GM18526 (cell line): ENCODE results near the gene KIAA0753.

Experiments
- POLR2A ChIP-seq: IDR thresholded peaks from 3 replicates; pipeline ENCODE4 v1.6.1; 2011; ENCODE audit not compliant: insufficient read length; ENCODE audit errors: extremely low read depth

Gene KIAA0753

DNA sequence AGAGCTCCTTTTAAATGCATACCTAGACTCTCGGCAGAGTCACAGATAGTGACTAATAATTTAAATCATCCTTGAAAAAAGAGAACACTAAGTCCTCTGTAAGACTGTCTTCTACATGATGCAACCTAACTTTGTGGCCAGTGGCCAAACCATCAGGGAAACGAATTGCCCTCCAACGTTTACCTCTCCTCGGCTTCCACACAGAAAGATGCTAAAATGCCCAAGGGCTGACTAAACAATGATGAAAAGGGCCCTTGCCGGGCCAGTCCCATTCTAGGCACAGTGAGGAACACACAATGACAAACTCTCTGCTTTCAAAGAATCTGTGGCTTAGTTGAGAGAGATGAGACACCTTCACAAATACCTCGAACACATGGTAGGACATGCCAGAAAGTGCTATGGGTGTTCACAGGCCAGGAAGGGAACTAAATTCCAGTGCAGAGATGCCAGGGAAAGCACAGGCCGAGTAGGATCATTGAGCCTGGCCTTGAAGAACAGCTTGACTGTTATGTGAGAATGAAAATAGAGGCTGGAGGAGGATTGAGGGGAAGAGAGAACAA is 48.8 kb downstream of the KIAA0753 start:
- TF ChIP-seq POLR2A = no peak

DNA sequence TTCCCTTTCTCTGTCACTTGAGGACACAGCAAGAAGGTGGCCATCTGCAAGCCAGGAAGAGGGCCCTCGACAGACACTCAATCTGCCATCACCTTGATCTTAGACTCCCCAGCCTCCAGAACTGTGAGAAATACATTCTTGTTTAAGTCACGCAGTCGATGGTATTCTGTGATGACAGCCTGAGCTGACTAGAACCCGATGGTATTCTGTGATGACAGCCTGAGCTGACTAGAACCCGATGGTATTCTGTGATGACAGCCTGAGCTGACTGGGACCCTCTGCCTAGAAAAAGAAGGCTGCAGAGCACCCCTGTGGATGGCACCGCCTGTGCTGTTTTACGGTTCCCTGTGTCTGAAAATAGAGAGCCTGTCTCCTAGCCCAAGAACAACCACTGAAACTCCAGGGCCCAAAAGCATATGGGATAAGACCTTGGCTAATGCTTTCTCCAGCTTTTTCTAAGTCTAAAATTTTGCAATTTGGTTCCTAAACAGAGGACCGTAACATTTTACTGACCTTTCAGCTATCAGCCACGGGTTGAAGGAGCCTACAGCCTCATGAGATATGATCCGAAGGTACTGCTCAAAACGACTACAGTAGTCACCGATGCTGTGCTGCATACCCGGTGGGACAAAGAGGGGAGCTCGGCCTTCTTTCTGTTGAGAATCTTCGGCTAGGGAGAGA is 51.1 kb downstream of the KIAA0753 start:
- TF ChIP-seq POLR2A = no peak

DNA sequence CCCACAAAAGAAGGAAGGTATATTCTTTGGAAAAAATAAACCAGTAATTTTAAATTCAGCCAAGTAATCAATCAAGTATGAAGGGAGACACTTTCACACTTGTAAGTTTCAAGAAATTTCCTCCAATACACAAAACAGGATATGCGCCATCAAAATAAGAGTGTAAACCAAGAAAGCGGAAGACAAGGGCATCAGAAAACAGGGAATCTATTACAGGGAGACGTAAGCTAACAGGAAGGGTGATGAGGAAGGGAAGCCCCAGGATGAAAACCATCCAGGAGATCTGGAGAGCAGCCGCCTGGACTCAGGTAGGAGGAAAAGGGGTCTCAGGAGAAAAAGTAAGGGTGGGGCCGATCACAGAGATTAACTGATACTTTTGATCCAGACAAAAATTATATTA is 52.3 kb downstream of the KIAA0753 start:
- no peak for TF ChIP-seq POLR2A

DNA sequence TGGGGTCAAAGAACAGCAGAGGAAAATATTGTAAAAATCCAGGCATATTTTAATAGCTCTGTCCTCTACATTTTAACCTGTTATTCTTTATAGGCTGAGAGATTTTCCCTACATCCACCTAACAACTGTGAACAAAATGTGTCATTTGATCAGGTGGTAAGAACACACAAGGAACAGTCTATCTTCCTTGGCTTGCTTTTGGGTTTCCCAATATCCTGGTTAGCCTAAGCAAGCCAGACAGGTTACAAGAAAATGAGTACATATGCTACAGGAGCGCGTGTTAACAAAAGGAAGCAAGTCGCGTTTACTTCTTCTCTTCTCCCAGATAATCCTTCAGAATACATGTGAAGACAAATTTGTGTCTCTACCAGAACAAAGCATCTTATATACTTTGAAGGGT is 53.2 kb downstream of the KIAA0753 start:
- TF ChIP-seq POLR2A = no peak

DNA sequence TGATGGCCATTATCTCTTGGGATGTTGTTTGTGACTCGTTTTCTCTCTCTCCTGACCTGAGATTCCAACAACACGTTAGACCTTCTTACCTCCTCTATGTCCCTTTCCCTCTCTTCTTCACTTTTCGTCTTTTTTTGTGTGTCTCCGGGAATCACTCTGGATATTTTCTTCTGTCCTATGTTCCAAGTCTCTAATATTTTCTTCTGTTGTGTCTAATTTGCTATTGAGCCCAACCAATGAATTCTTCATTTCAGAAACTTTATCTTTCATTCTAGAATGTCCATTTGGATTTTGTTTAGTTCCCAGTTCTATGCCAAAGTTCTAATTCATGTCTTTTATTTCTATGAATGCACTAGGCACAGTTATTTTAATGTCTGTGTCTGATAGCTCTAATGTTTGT is 57.1 kb downstream of the KIAA0753 start:
- TF ChIP-seq POLR2A = no peak

DNA sequence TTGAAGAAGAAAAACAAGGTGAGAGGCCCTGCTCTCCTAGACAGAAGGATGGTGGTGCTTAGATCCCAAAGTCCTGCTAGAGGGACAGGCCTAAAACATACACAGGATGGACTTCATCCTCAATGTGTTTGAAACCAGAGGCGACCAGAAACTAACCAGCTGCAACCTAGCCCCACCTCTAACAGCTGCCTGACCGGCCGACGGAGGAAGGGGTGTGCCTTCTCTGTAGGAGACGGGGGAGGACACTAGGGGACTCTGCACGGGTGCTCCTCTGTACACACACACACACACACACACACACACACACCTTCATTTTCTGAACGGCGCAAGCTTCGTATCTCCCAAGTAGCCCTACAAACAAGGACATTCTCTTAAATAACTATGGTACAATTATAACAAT is 59.9 kb downstream of the KIAA0753 start:
- no peak for TF ChIP-seq POLR2A

DNA sequence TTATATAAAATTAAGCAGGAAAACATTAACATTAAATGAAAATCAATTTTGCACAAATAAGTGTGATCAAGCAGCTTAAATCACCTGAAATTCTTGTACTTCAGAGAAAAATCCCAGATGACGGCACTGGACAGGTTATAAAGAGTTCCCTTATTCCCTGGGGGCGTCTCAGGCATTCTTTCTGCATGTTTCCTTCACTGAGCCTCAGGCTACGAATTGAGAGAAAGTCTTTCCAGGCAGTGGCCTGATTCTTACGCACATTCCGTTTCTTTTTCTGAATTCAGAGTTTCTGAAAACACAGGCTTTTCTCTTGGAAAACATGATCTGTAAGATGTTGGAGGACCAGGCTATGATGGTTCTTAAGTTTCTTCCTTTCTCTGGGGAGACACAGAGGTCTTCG is 62.0 kb downstream of the KIAA0753 start:
- no peak for TF ChIP-seq POLR2A

DNA sequence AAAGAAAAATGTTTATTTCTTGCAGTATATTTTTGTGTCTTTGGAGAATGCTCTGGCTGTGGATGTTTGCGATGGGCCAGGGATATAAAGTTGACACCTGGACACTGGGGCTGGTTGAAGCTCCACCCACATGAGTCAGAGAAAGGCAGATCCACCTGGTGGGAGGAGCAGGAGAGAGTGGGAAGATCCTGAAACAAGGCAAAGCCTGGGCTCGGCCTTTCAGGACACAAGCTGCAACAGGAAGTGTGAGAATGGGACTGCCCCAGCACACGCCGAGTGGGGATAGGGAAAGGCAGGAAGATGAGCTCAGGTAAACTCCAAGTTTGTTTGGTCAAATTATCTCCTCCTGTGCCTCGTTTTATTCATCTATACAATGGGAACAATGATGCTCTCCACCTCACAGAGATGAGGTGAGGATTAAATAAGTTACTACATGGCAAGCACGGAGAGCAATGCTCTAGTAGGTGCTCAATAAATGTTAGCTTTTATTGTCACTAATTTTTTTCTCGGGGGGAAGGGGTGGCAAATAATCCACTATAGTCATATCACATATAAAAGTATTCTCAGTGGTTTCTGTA is 62.7 kb downstream of the KIAA0753 start:
- no peak for TF ChIP-seq POLR2A

DNA sequence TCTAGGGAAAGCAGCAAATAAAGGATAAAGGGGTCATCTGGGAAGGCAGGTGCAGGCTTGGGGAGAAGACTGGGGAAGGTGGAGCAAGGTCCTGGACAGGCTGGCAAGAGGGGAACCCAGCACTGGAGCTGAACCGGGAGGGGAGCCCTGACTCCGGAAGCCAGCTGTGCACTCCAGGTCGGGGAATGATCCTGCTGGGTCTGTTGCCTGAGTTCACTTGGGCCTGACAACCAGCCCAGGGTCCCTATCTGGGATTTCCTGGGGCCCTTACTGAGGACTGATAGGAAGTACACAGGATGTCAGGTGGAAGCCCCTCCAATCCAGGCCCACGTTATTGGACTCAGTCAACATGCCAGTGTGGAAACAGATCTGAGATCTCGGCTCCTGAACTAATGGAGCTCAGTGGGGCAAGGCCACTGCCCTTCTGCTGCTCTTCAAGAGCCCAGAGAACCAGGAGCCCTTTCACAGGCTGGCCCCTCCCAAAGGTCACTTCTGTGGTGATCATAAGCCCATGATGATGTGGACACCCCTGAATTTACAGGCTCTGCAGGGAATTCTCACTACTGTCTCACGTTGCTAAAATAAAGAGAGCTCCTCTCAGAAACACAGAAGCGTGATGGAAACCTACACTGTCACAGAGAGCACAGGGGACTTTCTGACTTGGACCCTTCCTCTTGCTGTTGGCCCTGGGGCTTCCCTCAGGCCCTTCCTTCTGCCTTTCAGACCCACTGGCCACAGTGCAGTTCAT is 64.3 kb downstream of the KIAA0753 start:
- TF ChIP-seq POLR2A = no peak

DNA sequence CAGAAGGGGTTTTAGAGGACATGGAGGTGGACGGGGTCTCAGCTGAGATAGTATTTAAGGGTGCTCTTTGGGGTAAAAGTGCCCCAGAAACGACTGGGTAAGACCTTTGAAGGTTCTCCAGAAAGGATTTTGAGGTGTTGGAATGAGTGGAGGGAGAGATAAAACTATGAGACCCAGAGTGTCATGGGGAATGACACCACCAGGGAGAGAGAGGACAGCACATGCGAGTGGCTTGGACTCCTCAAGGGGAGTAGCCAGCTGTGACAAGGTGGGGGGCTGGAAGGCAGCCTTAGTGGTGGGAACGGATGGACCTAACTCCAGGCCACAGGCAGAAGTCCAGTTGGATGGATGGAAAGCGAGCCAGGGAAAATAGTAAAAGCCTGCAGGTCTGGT is 64.9 kb downstream of the KIAA0753 start:
- TF ChIP-seq POLR2A = no peak

DNA sequence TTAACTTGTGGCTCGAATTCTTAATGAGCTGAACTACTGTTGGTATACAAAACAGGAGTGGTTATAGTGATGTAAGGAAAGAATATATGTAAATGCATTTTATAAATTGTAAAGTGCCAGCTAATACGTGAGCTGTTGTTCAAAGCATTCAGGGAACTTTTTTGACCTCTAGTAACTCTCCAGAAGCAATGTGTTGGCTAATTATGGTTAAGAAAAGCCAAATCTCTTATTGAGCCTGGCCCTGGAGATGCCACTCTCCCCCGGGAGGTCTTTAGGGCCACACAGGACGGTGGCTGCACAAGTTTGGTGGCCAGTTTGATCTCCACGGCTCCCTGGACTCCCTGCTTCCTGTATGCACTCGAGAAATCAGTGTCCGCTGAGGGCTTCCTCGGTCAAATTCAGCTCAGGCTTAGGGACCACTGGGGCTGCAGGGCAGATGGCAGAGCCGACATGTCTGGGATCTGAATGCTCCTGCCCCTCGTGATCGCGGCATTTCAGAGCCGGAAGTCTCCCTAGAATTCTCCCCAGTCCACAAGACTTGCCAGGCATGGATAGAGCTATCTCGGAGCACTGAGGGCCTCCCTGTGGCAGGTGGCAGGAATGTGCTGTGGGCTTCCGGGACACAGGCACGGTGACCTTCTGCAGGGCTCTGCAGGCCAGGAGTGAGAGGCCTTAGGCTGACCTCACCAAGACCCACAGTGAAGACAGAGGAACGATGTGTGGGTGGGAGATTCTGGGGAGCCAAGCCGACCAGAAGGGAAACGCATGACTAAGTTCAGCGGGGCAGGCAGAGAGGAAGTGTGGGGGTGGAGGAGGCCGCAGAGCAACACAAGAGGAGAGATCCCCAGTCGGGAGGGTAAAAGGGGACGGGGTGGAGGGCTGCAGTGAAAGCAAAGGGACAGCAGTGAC is 65.6 kb downstream of the KIAA0753 start:
- TF ChIP-seq POLR2A = no peak

DNA sequence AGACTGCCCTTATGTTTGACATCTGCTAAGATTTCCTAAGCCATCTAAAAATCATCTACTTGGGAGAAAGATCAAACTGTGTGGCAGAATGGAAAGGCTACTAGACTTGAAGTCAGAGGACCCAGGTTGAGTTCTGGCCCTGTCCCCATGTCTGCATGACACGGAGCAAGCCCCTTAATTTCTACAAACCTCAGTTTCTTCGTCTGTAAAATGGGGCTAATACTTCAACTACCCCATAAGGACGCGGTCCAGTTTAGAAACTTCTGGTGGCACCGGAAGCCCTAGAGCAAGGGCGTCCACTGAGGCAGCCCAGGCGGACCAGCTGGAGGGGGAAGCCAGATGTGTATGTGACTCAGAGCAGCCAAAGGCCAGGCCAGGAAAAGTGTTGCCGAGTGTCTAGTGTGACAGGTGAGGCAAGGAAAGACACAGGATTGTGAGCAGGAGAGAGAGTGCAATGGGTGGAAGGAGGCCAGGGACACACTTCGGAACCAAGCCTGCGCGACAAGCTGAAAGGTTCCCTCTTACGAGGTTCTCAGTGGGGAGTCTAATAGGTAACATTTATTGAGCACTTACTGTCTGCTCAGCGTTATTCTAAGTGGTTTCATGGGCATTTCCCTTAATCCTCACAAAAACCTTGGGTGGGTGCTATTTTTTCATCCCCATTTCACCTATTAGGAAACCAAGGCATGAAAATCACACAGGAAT is 66.4 kb downstream of the KIAA0753 start:
- TF ChIP-seq POLR2A = no peak

DNA sequence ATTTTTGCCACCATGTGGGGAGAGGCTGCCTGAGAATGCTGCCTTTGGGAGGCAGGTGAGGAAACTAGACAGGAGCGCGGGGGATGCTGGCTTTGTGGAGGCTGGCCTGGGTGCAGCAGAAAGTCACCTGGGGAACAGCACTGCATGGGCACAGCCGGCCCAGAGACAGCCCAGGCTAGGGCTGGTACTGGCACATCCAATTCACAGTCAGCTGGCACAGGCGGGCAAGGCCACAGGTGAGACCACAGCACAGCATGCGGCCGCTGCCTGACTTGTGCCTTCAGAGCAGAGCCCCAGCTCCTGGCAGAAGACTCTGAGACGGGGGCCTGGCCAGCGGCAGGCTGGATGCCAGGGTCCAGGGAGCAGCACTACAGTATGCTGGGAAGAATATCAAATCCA is 67.5 kb downstream of the KIAA0753 start:
- no peak for TF ChIP-seq POLR2A

DNA sequence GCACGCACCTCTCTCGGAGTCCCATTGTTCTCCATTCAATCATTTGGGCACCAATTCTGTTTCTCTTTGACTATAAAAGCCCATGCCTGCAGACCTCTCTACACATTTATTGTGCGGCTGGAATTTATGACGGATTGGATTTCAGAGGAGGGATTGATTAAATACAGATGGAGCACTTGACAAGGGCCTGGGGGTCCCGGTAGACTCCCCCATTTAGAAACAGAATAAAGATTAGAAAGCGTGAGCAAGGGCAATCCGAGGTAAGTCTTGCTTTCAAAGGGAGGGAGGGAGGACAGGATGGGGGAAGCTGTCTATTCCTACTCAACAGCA is 69.1 kb downstream of the KIAA0753 start:
- no peak for TF ChIP-seq POLR2A
